Neural crest cell (in vitro differentiated cells): ENCODE data around the gene SMPD2. TPM values are rescaled to one million over a fixed set of nuclear protein-coding genes. Genes with fewer than 3 reads are reported as not detected.

Experiments
- DNase-seq: peaks from one replicate; pipeline ENCODE4 v3.0.0; 2021; ENCODE audit warnings: low read depth, mixed read lengths, low spot score
- H3K27ac Mint-ChIP-seq: one replicate; pipeline ENCODE4 v1.8.0; 2021; ENCODE audit warnings: mild to moderate bottlenecking, mixed read lengths; ENCODE audit not compliant: unreplicated experiment
- H3K27me3 Mint-ChIP-seq: 2 replicates; pipeline ENCODE4 v1.8.0; 2021; ENCODE audit warnings: low read depth, mild to moderate bottlenecking, mixed read lengths
- H3K36me3 Mint-ChIP-seq: 2 replicates; pipeline ENCODE4 v1.8.0; 2021; ENCODE audit warnings: low read depth, mild to moderate bottlenecking, mixed read lengths
- H3K4me1 Mint-ChIP-seq: 2 replicates; pipeline ENCODE4 v1.8.0; 2021; ENCODE audit warnings: mixed read lengths
- H3K4me3 Mint-ChIP-seq: one replicate; pipeline ENCODE4 v1.8.0; 2021; ENCODE audit warnings: mild to moderate bottlenecking, mixed read lengths
- H3K9me3 Mint-ChIP-seq: 2 replicates; pipeline ENCODE4 v1.8.0; 2021; ENCODE audit warnings: mixed read lengths
- total RNA-seq: library from RNA; stranded (reverse); gene quantifications from 2 replicates; pipeline ENCODE4 v1.2.1, GENCODE V29; 2021
- TF ChIP-seq, protein P1 (sequence below): fragments of 200-600 bp; sonication (generic); conservative IDR thresholded peaks from 2 replicates; pipeline ENCODE4 v1.5.0; 2021; ENCODE audit warnings: antibody characterized with exemption, mild to moderate bottlenecking

The SMPD2 gene
- total RNA-seq, 1 donor from 2014 or later, result 9.7 TPM

DNA sequence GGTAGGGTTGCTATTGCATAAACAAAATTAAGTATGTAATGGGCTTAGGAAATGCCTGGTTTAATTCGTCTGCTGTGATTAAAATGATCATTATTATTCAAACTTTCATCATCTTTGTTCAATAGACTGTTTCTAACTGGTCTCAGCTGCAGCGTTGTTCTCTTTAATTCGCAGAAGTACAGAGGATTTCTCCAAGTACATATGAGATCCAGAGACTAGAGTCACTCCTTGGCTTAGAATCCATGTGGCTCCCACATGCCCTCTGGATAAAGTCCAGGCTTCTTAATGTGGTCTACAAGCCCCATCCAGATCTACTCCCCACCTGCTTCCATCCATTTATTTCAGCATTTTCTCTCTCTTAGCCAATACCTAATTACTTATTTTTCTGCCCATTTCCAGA lies 43.6 kb downstream of the SMPD2 start:
- Mint-ChIP-seq H3K4me1 (peaks cover 27% of the 10 kb centered on the region), H3K9me3 (no peaks in the 10 kb centered on the region), H3K4me3 (peak overlapping the region; percentile 84), H3K27ac (no peak overlapping the region), H3K36me3 (peaks cover 17% of the 10 kb centered on the region), H3K27me3 (peaks cover 19% of the 10 kb centered on the region)
- TF ChIP-seq, protein P1, sequence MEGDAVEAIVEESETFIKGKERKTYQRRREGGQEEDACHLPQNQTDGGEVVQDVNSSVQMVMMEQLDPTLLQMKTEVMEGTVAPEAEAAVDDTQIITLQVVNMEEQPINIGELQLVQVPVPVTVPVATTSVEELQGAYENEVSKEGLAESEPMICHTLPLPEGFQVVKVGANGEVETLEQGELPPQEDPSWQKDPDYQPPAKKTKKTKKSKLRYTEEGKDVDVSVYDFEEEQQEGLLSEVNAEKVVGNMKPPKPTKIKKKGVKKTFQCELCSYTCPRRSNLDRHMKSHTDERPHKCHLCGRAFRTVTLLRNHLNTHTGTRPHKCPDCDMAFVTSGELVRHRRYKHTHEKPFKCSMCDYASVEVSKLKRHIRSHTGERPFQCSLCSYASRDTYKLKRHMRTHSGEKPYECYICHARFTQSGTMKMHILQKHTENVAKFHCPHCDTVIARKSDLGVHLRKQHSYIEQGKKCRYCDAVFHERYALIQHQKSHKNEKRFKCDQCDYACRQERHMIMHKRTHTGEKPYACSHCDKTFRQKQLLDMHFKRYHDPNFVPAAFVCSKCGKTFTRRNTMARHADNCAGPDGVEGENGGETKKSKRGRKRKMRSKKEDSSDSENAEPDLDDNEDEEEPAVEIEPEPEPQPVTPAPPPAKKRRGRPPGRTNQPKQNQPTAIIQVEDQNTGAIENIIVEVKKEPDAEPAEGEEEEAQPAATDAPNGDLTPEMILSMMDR, result no peak
- no peak for DNase-seq

DNA sequence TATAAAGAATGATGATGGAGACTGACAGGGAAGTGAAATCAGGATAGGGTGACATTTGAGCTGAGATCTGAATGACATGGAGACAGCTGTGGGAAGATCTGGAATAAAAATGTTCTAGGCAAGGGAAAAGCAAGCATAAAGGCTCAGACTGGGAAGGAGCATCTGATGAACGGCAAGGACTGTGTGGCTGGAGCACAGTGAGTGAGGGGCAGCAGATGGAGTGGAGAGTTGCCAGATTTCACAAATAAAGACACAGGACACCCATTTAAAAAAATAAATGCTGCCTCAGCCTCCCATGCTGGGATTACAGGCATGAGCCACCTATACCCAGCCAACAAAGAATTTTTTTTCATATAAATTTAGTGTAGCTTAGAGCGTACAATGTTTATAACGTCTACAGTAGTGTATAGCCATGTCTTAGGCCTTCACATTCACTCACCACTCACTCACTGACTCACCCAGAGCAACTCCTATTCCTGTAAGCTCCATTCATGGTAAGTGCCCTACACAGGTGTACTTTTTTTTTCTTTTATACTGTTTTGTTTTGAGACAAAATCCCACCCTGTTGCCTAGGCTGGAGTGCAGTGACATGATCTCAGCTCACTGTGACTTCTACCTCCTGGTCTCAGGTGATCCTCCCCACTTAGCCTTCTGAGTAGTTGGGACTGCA lies 44.9 kb downstream of the SMPD2 start:
- Mint-ChIP-seq H3K27ac (peak overlapping the region; percentile 5), H3K4me1 (peaks cover 21% of the 10 kb centered on the region), H3K4me3 (no peak overlapping the region)

DNA sequence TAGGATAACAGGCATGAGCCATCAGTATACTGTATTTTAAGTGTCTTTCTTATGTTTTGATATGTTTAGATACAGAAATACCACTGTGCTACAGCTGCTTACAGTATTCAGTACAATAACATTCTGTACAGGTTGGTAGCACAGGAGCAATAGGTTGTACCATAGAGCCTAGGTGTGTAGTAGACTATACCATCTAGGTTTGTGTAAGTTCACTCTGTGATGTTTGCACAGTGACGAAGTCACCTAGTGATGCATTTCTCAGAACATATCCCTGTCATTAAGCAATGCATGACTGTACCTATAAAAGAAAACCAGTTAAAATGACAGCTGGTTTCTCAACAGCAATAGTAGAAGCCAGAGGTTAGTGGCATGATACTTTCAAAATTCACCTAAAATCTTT lies 45.5 kb downstream of the SMPD2 start:
- H3K27me3 Mint-ChIP-seq, result peaks cover 19% of the 10 kb centered on the region
- H3K4me3 Mint-ChIP-seq, result peak overlapping the region; percentile 19
- H3K27ac Mint-ChIP-seq, result no peak overlapping the region
- TF ChIP-seq, protein P1, result no peak
- peaks cover 9% of the 10 kb centered on the region for H3K36me3 Mint-ChIP-seq
- no peak for DNase-seq
- no peaks in the 10 kb centered on the region for H3K9me3 Mint-ChIP-seq
- H3K4me1 Mint-ChIP-seq, result peaks cover 17% of the 10 kb centered on the region

More for the DNA sequence above, 44.9 kb downstream of the SMPD2 start:
- H3K27me3 Mint-ChIP-seq, result peaks cover 19% of the 10 kb centered on the region
- DNase-seq, result no peak
- peaks cover 12% of the 10 kb centered on the region for H3K36me3 Mint-ChIP-seq
- no peaks in the 10 kb centered on the region for H3K9me3 Mint-ChIP-seq
- TF ChIP-seq, protein P1, result no peak

DNA sequence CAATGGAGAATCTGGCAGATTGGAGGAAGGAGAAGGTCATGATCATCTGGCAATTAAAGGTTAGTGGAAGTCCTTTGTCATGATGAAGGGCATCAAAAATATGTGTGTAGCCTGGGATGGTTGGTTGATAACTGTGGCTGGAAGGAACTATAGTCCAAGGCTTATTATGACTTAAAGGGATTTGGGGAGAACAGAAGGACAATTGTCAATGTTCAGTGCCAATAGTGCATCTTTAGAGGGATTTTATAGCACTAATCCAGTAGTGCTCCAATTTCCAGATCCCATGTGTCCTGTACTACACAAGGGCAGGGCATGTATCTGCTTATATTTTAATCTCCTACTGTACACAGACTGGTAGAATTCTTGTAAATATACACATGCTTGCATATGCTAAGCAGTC lies 47.5 kb downstream of the SMPD2 start:
- Mint-ChIP-seq H3K4me1 (peaks cover 6% of the 10 kb centered on the region), H3K4me3 (no peak overlapping the region), H3K27me3 (peaks cover 19% of the 10 kb centered on the region), H3K27ac (no peak overlapping the region), H3K9me3 (no peaks in the 10 kb centered on the region), H3K36me3 (no peaks in the 10 kb centered on the region)
- DNase-seq, result no peak
- TF ChIP-seq, protein P1, result no peak

DNA sequence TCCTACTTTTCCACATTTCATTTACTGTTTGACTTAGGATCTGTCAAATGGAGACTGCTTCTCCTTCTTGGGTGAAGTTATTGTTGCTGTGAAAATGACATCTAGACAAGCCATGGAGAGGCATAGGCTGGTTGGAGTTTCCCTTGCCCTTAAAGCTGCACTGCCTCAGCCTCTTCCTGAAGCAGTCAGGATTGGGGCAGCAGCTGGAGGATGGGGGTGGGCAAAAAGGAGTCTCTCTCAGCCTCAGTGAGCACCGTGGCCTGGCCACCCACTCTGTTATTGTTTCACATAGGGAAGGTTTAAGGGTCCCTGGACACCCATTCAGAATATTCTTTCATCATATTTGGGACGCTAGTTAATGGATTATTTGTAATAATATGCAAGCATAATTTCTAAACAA lies 50.2 kb downstream of the SMPD2 start:
- no peak overlapping the region for H3K4me3 Mint-ChIP-seq
- no peaks in the 10 kb centered on the region for H3K9me3 Mint-ChIP-seq
- no peak for DNase-seq
- no peaks in the 10 kb centered on the region for H3K36me3 Mint-ChIP-seq
- peaks cover 5% of the 10 kb centered on the region for H3K27me3 Mint-ChIP-seq
- H3K27ac Mint-ChIP-seq, result no peak overlapping the region
- TF ChIP-seq, protein P1, result no peak
- peaks cover 6% of the 10 kb centered on the region for H3K4me1 Mint-ChIP-seq
